Caco-2 (cell line): Measurements from ENCODE around the gene ATXN1. TPM values are rescaled to one million over a fixed set of nuclear protein-coding genes. Genes with fewer than 3 reads are reported as not detected.

ENCODE experiments used
- BruUV-seq: library from RNA; stranded (reverse); fragments of 400-500 nt; replicated peaks from 2 replicates; lab custom pipeline; 2021; lab: Mats Ljungman, UMichigan
- CTCF ChIA-PET: fragments of 300-600 bp; sonication (Branson Sonifier 250); formaldehyde crosslinking; loops from one replicate; lab custom pipeline; 2022; ENCODE audit warnings: antibody characterized with exemption; lab: Charles Lee
- POLR2A ChIA-PET: fragments of 300-600 bp; sonication (Branson Sonifier 250); formaldehyde crosslinking; loops from one replicate; lab custom pipeline; 2022; ENCODE audit warnings: antibody characterized with exemption; lab: Charles Lee
- DNase-seq, 2 experiments: peaks; one replicate each; pipeline versions ENCODE4 v3.0.0 to v3.0.0-alpha.2; 2020 to 2022
- H3K27me3 ChIP-seq: replicated peaks from 2 replicates; pipeline ENCODE4 v1.6.0; 2011; ENCODE audit warnings: low read length; ENCODE audit not compliant: control insufficient read depth, insufficient read depth
- H3K36me3 ChIP-seq: 2 replicates; pipeline ENCODE4 v1.5.1; 2011; ENCODE audit warnings: low read length; ENCODE audit not compliant: control insufficient read depth, insufficient read depth
- H3K4me1 ChIP-seq: fragments of 250-450 bp; sonication (Bioruptor Pico); 2 replicates; pipeline ENCODE4 v1.5.1; 2020; ENCODE audit warnings: mild to moderate bottlenecking
- H3K4me3 ChIP-seq: 2 replicates; pipeline ENCODE4 v1.5.1; 2011; ENCODE audit warnings: low read depth, mild to moderate bottlenecking, control low read depth, low read length
- H3K9me3 ChIP-seq: fragments of 250-450 bp; sonication (Bioruptor Pico); 2 replicates; pipeline ENCODE4 v1.5.1; 2020; ENCODE audit warnings: mild to moderate bottlenecking, moderate library complexity
- H3K27ac Mint-ChIP-seq: one replicate; pipeline ENCODE4 v1.8.0; 2022; ENCODE audit warnings: mixed read lengths; ENCODE audit not compliant: unreplicated experiment
- H3K27me3 Mint-ChIP-seq: one replicate; pipeline ENCODE4 v1.8.0; 2022; ENCODE audit warnings: mixed read lengths; ENCODE audit not compliant: insufficient read depth, unreplicated experiment
- H3K36me3 Mint-ChIP-seq: one replicate; pipeline ENCODE4 v1.8.0; 2022; ENCODE audit warnings: mild to moderate bottlenecking, mixed read lengths; ENCODE audit not compliant: insufficient read depth, unreplicated experiment
- H3K4me1 Mint-ChIP-seq: one replicate; pipeline ENCODE4 v1.8.0; 2022; ENCODE audit warnings: low read depth, mixed read lengths; ENCODE audit not compliant: unreplicated experiment
- H3K4me3 Mint-ChIP-seq: one replicate; pipeline ENCODE4 v1.8.0; 2022; ENCODE audit warnings: mild to moderate bottlenecking, moderate library complexity, mixed read lengths; ENCODE audit not compliant: unreplicated experiment
- H3K9me3 Mint-ChIP-seq: one replicate; pipeline ENCODE4 v1.8.0; 2022; ENCODE audit warnings: mixed read lengths; ENCODE audit not compliant: unreplicated experiment
- CTCF ChIP-seq, 2 experiments: fragments of 200-600 bp in 1 of 2; IDR thresholded peaks; 1 replicate in 1 of 2; 2 replicates in 1 of 2; pipeline versions ENCODE4 v1.5.1 to v1.8.0; 2011 to 2022; ENCODE audit warnings: antibody characterized with exemption in 1 of 2, control low read depth in 1 of 2, inconsistent platforms in 1 of 2, low read depth in 1 of 2, low read length in 1 of 2, mild to moderate bottlenecking in 1 of 2, moderate library complexity in 1 of 2; ENCODE audit not compliant: insufficient read depth in 1 of 2, severe bottlenecking in 1 of 2, unreplicated experiment in 1 of 2
- intact Hi-C: fragments of 100-400 bp; cut with micrococcal nuclease; formaldehyde crosslinking; loops from one replicate; pipeline ENCODE4 v1.10.0; 2022; ENCODE audit not compliant: unreplicated experiment
- total RNA-seq: library from RNA; stranded (reverse); gene quantifications from 2 replicates; pipeline ENCODE4 v1.2.3, GENCODE V29; 2022

Gene ATXN1
- total RNA-seq, 1 experiment from 2014 or later, result 14.2 TPM

GRCh38 chr6:16674801-16675392 is 86.4 kb downstream of the ATXN1 start:
- Mint-ChIP-seq H3K27me3 (no peaks in the 10 kb centered on the region), H3K36me3 (no peaks in the 10 kb centered on the region), H3K27ac (no peak overlapping the region), H3K4me1 (peaks cover 11% of the 10 kb centered on the region), H3K4me3 (no peak overlapping the region), H3K9me3 (no peaks in the 10 kb centered on the region)
- intact Hi-C loops, result loop anchor here (5.0 kb wide), 1 partner anchor 87 kb away; the partner anchor contains the start of gene ATXN1
- H3K27me3 ChIP-seq, result no peaks in the 10 kb centered on the region
- no peak for DNase-seq
- no peak for TF ChIP-seq CTCF (IDR thresholded peaks at IDR 0.05; ENCODE audit: insufficient read depth in 1 of 2, low read depth in 1 of 2, low read length in 1 of 2, severe bottlenecking in 1 of 2, unreplicated experiment in 1 of 2)
- H3K4me3 ChIP-seq, result no peak overlapping the region
- no peaks in the 10 kb centered on the region for H3K36me3 ChIP-seq
- POLR2A ChIA-PET, result no interaction called here
- H3K9me3 ChIP-seq, result no peaks in the 10 kb centered on the region
- no peaks in the 10 kb centered on the region for H3K4me1 ChIP-seq
- no TSS peak for BruUV-seq
- CTCF ChIA-PET, result interaction anchor here (1.1 kb wide), 1 partner anchor 96 kb away, joined by 4 read pairs; no protein-coding TSS in a partner anchor

GRCh38 chr6:16673011-16673797 is 88.1 kb downstream of the ATXN1 start:
- Histone ChIP-seq H3K4me3 (no peak overlapping the region), H3K27me3 (no peaks in the 10 kb centered on the region), H3K4me1 (no peaks in the 10 kb centered on the region), H3K9me3 (no peaks in the 10 kb centered on the region), H3K36me3 (no peaks in the 10 kb centered on the region)
- H3K27ac Mint-ChIP-seq, result no peak overlapping the region
- no peaks in the 10 kb centered on the region for H3K27me3 Mint-ChIP-seq
- peaks cover 11% of the 10 kb centered on the region for H3K4me1 Mint-ChIP-seq
- H3K36me3 Mint-ChIP-seq, result no peaks in the 10 kb centered on the region
- ChIA-PET POLR2A (no interaction called here), CTCF (interaction anchor here (0.6 to 0.9 kb wide), 2 partner anchors 16 to 90 kb away, joined by 3 to 5 read pairs; no protein-coding TSS in a partner anchor)
- no peak for TF ChIP-seq CTCF (IDR thresholded peaks at IDR 0.05; ENCODE audit: insufficient read depth in 1 of 2, low read depth in 1 of 2, low read length in 1 of 2, severe bottlenecking in 1 of 2, unreplicated experiment in 1 of 2)
- no TSS peak for BruUV-seq
- DNase-seq, result no peak
- H3K4me3 Mint-ChIP-seq, result no peak overlapping the region
- no peaks in the 10 kb centered on the region for H3K9me3 Mint-ChIP-seq
- intact Hi-C loops, result loop anchor here (5.0 kb wide), 1 partner anchor 89 kb away; the partner anchor contains the start of gene ATXN1
